GM18517 (cell line): ENCODE results near the gene MNX1.

ENCODE experiments used
- ATAC-seq: cut with Tn5 transposase; IDR thresholded peaks from one replicate; pipeline ENCODE4 v1.9.1; 2021; ENCODE audit warnings: mild to moderate bottlenecking, moderate library complexity; ENCODE audit not compliant: unreplicated experiment

Gene MNX1

DNA sequence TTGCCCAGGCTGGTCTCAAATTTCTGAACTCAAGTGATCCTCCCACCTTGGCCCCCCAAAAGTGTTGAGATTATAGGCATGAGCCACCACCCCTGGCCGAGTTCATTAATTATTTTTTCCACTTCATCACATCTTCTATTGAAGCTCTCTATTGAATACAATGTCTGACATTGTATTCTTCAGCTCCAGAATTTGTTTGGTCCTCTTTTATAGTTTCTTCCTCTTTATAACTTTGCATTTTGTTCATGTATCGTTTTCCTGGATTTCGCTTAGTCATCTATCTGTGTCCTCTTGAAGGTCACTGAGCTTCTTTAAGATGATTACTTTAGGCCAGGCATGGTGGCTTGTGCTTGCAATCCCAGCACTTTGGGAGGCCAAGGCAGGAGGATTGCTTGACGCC is 30.8 kb downstream of the MNX1 start:
- no peak for ATAC-seq

DNA sequence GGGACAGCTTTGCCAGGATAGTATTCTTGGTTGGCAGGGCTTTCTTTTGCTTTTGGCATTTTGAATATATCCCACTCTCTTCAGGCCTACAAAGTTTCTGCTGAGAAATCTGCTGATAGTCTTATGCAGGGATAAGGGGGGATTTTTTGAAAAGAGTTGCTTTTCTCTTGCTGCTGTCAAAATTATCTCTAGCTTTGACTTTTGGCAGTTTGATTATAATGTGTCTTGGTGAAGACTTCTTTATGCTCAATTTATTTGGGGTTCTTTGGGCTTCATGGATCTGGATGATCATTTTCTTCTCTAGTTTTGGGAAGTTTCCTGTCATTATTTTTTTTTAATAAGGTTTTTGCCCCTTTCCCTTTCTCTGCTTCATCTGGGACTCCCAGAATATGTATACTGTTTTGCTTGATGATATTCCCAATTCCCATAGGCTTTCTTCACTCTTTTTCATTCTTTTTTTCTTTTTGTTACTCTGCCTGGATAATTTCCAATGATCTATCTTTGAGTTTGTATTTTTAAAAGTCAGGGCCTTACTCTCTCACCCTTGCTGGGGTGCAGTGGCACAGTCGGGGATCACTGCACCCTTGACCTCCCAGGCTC is 31.4 kb downstream of the MNX1 start:
- no peak for ATAC-seq

DNA sequence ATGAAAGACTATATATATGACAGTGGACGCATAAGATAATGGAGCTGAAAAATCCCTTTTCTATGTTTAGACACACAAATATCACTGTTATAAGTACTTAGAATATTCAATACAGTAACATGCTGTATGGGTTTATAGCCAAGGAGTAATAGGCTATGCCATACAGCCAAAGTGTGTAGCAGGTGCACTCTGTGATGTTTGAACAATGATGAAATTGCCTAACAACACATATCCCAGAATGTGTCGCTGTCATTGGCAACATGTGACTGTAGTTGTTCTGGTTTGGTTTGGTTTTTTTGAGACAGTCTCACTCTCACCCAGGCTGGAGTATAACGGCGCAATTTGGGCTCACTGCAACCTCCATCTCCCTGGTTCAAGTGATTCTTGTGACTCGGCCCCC is 34.8 kb downstream of the MNX1 start:
- ATAC-seq = no peak

DNA sequence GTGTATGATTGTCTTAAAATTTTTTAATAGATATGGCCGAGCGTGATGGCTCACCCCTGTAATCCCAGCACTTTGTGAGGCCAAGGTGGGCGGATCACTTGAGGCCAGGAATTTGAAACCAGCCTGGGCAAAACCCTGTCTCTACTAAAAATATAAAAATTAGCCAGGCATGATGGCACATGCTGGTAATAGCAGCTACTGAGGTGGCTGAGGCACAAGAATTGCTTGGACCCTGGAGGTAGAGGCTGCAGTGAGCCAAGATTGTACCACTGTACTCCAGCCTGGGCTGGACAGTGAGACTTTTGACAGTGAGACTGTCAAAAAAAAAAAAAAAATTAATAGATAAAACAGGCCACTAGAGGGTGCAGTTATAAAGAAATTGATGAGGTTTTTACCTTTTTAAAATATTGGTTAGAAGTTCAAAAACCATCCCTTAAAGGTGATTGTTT is 40.5 kb downstream of the MNX1 start:
- ATAC-seq = no peak

DNA sequence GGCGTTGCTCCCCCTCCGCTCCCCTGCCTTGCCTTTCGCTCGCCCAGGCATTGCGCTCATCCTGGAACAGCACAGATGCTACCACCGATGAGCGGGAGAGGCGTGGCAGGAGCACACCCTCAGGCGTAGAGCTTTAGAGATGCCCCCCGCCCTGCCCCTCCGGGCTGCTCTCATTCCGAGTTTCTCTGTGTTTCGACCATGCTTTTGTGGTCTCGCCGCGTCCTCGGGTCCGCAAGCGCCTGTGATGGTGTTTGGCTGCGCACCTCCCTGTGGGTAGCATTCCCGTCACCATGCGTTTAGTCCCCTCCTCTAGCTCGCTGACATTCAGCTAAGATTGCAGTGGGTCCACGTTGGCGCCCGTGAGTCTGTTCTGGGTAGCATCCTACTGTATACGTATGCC is 42.3 kb downstream of the MNX1 start:
- no peak for ATAC-seq

DNA sequence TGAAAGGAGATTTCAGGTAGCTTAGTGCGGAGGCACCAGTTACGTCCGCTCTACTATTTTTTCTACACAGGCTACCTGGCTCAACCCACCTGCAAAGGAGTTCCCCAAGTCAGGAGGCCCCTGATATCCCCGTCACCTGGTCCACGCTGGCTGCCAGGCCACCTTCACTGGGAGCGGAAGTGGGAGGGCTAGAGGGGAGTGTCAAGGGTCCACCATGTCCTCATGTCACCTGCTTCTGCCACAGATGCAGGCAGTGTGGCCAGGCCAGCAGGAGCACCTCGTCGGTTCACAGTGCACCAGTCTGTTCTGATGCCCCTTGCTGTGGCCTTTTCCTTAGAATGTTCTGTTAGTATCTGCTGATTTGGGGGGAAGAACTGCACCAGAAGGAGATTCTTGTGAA is 44.1 kb downstream of the MNX1 start:
- no peak for ATAC-seq

DNA sequence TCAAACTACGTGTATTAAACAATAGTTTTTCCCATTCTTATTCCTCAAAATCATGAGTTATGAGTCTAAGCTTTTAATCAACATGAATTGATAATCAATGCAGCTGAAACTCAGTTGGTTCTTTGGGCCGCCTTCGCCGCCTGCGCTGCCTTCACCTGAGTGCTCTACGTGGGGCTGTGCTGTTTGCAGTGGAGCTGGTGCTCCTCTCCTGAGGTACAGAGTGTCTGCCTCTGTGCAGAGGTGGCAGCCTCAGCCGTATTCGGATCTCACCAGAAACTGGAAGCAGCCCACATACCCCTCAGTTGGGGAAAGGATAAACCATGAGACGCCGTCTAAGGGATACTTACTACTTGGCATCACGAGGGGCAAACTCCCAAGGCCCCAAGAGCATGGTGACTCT is 45.5 kb downstream of the MNX1 start:
- ATAC-seq = no peak

DNA sequence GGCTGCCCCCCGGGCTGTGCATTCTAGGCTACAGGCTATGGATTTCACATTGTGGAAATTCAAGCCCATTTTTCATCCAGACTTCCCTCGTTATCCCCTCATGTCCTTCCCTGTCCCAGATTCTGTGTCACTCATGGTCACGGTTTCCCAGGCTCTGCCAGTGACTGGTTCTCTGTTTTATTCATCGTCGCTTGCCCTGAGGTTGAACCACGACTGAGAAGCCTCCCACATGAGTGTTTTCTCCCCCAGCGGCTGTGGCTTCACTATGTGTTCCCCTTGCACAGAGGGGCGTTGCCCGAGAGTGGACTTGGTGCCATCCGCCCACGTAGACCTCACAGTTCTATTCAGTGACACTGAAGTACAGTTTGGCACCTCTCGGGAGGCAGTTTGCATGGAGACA is 47.0 kb downstream of the MNX1 start:
- ATAC-seq = no peak

DNA sequence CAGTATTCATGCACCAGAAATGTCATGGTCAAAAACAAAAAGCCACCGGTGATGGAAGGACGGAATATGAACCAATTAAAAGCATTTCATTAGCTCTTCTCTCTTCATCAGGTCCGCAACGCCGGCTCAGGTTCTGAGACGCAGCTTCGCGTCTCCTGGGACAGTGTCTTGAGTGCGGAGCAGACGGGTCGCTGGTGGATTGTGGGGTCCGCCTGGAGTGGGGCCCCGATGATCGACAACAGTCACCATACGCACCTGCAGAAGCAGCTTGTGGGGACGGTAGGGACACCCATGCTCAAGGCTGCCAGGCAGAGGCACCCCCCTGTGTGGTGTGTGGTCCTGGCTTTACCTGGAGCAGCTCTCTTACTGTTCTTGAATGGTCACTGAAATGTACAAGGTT is 47.6 kb downstream of the MNX1 start:
- ATAC-seq = no peak

DNA sequence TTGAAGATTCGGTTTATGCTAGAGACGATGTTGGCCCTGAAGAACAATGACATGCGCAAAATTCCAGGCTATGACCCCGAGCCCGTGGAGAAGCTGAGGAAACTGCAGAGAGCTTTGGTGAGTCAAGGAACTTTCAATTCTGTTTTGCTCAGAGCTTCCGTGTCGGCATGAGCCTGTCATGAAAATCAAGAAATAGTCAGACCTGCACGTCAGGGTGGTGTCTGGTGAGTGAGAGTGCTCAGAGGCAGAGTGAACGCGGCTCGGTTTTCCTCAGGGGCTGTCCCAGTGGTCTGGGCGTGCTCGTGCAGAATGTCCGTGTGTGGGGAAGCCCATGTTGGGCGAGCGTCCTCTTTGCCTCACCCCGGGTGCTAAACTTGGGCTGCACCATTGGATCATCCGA is 48.3 kb downstream of the MNX1 start:
- ATAC-seq = no peak

DNA sequence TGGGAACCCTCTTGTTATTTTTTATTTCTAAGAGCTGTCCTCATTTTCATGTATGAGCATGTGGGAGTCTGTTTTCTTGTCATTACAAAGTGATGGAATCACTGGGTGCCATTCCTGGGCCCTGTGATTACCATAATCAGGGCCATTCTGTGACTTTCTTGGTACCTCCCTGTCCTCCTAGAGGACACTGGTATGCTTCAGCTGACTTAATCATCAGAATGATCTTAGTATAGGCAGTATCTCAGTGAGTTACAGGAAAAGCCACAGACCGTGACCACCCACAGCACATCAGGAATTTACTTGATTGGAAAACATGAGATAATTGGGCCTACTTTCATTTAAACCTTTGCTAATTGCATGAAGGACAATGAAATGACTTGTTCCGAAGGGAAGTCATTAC is 53.7 kb downstream of the MNX1 start:
- ATAC-seq = no peak

DNA sequence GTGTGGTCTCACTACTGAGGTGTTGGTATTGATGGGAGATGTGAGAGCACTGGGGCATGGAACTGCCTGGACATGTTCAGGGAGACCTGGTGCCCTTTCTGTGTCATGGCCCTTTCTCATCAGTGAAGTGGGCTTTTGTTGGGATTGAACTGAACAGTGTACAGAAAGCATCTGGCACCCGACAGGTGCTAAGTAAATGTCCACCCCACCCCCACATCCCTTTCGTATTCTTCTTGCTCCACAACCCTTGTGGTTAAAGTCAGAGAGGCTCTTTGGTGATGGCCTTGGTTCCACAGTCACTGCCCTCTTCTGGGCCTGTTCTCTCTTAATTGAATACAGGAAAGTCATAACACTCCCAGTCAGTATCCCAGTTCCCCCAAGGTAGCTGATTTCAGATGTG is 55.5 kb downstream of the MNX1 start:
- ATAC-seq = no peak
